G401.6 (cell line): ENCODE results near the gene ESYT2.
"Not testable (repeated sequence)": the region's sequence is repeated elsewhere in the genome, so short reads cannot be mapped to it uniquely, and the experiment has no call there.

Source experiments
- FAIRE-seq: peaks from 2 replicates; lab custom pipeline; 2012; peaks lifted over from hg19 to GRCh38; lab: Jason Lieb, UNC

The ESYT2 gene

GRCh38 chr7:158856883-158857668, 27.8 kb upstream of the ESYT2 start:
- no peak for FAIRE-seq

GRCh38 chr7:158854681-158855081, 25.4 kb upstream of the ESYT2 start:
- FAIRE-seq, result no peak

- no peak for FAIRE-seq
Observed at GRCh38 chr7:158850545-158851102, 21.3 kb upstream of the ESYT2 start.

- FAIRE-seq, result no peak
Observed at GRCh38 chr7:158849768-158850544, 20.6 kb upstream of the ESYT2 start.

GRCh38 chr7:158849442-158849767, 20.1 kb upstream of the ESYT2 start:
- FAIRE-seq, result no peak

GRCh38 chr7:158847451-158847866, 18.1 kb upstream of the ESYT2 start:
- FAIRE-seq, result no peak

GRCh38 chr7:158846304-158846703, 17.0 kb upstream of the ESYT2 start:
- peak; percentile 91 for FAIRE-seq

GRCh38 chr7:158843771-158844170, 14.5 kb upstream of the ESYT2 start:
- FAIRE-seq, result no peak

- no peak for FAIRE-seq
Observed at GRCh38 chr7:158842486-158842885, 13.2 kb upstream of the ESYT2 start.

- no peak for FAIRE-seq
Observed at GRCh38 chr7:158840604-158841003, 11.3 kb upstream of the ESYT2 start.

- FAIRE-seq, result not testable (repeated sequence)
Observed at GRCh38 chr7:158839177-158839576, 9.9 kb upstream of the ESYT2 start.

- FAIRE-seq, result no peak
Observed at GRCh38 chr7:158837790-158838637, 8.7 kb upstream of the ESYT2 start.

GRCh38 chr7:158836692-158837091, 7.4 kb upstream of the ESYT2 start:
- FAIRE-seq, result no peak

- FAIRE-seq, result no peak
Observed at GRCh38 chr7:158834878-158835784, 5.8 kb upstream of the ESYT2 start.

- no peak for FAIRE-seq
Observed at GRCh38 chr7:158832994-158833393, 3.7 kb upstream of the ESYT2 start.

- no peak for FAIRE-seq
Observed at GRCh38 chr7:158831738-158832091, 2.4 kb upstream of the ESYT2 start.

GRCh38 chr7:158830211-158830723, 958 bp upstream of the ESYT2 start:
- FAIRE-seq, result no peak

GRCh38 chr7:158829021-158829341, 328 bp downstream of the ESYT2 start:
- no peak for FAIRE-seq

- no peak for FAIRE-seq
Observed at GRCh38 chr7:158828133-158829020, 932 bp downstream of the ESYT2 start.

- no peak for FAIRE-seq
Observed at GRCh38 chr7:158827411-158828132, 1.7 kb downstream of the ESYT2 start.
